ENCODE results near the gene TAS2R41.

Gene TAS2R41

GRCh38 chr7:143494622-143495021 is 16.9 kb downstream of the TAS2R41 start:
- no peak for DNase-seq

GRCh38 chr7:143495851-143496250 is 18.2 kb downstream of the TAS2R41 start:
- no peak for DNase-seq

- no peak for DNase-seq
Observed at GRCh38 chr7:143496263-143496662, 18.6 kb downstream of the TAS2R41 start.

GRCh38 chr7:143497008-143497795 is 19.5 kb downstream of the TAS2R41 start:
- DNase-seq = no peak

GRCh38 chr7:143499246-143499645 is 21.6 kb downstream of the TAS2R41 start:
- DNase-seq = no peak

GRCh38 chr7:143499743-143500348 is 22.2 kb downstream of the TAS2R41 start:
- no peak for DNase-seq

- no peak for DNase-seq
Observed at GRCh38 chr7:143503261-143503660, 25.6 kb downstream of the TAS2R41 start.

- DNase-seq = no peak
Observed at GRCh38 chr7:143504215-143504936, 26.7 kb downstream of the TAS2R41 start.

GRCh38 chr7:143504937-143505297 is 27.2 kb downstream of the TAS2R41 start:
- no peak for DNase-seq

- DNase-seq = no peak
Observed at GRCh38 chr7:143505838-143506237, 28.2 kb downstream of the TAS2R41 start.

- DNase-seq = no peak
Observed at GRCh38 chr7:143507094-143507518, 29.4 kb downstream of the TAS2R41 start.

- no peak for DNase-seq
Observed at GRCh38 chr7:143507534-143508055, 29.9 kb downstream of the TAS2R41 start.

GRCh38 chr7:143510854-143511592 is 33.4 kb downstream of the TAS2R41 start:
- no peak for DNase-seq

- DNase-seq = no peak
Observed at GRCh38 chr7:143511593-143512047, 33.9 kb downstream of the TAS2R41 start.

- no peak for DNase-seq
Observed at GRCh38 chr7:143512488-143513340, 35.0 kb downstream of the TAS2R41 start.

GRCh38 chr7:143514487-143514886 is 36.8 kb downstream of the TAS2R41 start:
- no peak for DNase-seq

- no peak for DNase-seq
Observed at GRCh38 chr7:143514995-143515735, 37.5 kb downstream of the TAS2R41 start.

- DNase-seq = no peak
Observed at GRCh38 chr7:143516981-143517380, 39.3 kb downstream of the TAS2R41 start.

GRCh38 chr7:143518521-143518920 is 40.8 kb downstream of the TAS2R41 start:
- DNase-seq = no peak

GRCh38 chr7:143518941-143519340 is 41.3 kb downstream of the TAS2R41 start:
- no peak for DNase-seq

Data from NCI-H2227 treated with DMSO at 0.1 percent for 48 hours (cell line).